Endothelial cell of hepatic sinusoid (primary cell): Measurements from ENCODE around the gene BCAT1.

Experiments
- in situ Hi-C: cut with HindIII; loops from 2 replicates; pipeline ENCODE4 v1.10.0; 2017; ENCODE audit warnings: low sequenced_read_pairs

BCAT1 gene, protein sequence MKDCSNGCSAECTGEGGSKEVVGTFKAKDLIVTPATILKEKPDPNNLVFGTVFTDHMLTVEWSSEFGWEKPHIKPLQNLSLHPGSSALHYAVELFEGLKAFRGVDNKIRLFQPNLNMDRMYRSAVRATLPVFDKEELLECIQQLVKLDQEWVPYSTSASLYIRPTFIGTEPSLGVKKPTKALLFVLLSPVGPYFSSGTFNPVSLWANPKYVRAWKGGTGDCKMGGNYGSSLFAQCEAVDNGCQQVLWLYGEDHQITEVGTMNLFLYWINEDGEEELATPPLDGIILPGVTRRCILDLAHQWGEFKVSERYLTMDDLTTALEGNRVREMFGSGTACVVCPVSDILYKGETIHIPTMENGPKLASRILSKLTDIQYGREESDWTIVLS

DNA sequence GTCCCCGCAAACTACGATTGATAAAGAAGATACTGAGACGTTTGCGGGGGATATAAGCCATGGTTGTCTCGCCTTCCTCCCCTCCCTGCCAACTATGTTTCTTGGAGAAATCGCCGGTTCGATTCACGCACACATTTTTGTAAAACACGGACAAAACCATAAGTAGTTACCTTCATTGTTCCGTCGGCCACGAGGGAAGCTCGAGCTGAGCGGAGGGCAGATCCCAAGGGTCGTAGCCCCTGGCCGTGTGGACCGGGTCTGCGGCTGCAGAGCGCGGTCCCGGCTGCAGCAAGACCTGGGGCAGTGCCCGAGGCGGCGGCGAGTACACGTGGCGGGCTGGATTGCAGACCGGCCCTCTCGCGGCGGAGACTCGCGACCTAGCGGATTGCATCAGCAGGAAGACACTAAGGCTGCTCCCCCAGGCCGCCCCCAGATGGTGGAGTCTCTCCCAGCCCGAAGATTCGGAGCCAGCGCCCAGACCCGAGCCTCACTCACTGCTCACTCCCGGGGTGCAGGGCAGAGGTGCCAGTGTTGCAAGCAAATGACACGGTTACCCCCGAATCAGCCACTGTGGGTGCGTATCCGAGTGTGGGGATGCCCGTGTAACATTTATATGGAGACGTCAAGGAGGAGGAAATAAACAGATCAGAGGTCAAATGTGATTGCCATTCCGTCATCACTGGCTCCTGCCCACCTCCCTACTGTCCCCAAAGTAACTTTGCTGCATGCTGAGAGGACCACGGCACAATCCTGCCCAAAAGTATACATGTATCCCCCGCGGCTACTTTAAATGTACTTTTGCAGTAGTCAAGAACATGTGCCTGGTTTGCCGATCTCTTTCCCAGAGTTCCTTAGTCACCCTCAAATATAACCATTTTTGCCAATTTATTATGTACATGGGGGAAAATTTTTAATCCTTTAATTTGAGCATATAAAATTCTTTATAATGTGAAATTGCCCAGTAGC is at the start of gene BCAT1:
TSS of gene BCAT1 (minus strand) at position 345 of the 966 bp plus-strand sequence. CDS start at position 176, 169 bp downstream.
- in situ Hi-C loops: loop anchor here (5.0 kb wide), 1 partner anchor 37 kb away; no protein-coding TSS in a partner anchor

DNA sequence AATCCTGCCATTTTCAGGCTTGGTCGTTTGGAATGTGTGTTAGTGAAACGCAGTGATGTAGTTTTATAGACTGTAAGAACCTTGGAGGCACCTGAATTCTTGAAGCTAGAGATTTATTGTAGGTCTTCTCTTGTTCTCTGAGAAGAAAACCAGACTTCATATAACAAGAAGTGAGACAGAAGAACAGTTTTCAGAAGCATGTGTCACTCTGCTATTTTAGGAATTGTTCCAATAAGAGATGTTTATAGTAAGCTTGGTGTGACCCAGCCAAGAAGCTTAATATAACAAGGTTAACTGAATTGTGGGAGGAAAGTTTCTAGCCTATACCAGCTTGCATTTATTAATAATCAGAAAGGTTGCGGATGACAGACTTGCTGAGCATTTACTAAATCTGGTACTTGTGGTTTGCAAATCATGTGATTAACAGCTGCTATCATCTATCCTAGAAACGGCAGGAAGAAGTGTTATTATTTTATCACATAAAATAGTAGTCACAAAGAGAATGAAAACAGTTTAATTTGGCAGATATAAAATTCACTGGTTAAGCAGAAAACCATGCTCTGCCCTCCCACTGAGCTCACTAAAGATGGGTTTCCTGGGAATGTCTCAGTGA is 49.2 kb upstream of the BCAT1 start:
- in situ Hi-C loops: loop anchor here (5.0 to 10.0 kb wide), 2 partner anchors 36 to 97 kb away; no protein-coding TSS in a partner anchor

DNA sequence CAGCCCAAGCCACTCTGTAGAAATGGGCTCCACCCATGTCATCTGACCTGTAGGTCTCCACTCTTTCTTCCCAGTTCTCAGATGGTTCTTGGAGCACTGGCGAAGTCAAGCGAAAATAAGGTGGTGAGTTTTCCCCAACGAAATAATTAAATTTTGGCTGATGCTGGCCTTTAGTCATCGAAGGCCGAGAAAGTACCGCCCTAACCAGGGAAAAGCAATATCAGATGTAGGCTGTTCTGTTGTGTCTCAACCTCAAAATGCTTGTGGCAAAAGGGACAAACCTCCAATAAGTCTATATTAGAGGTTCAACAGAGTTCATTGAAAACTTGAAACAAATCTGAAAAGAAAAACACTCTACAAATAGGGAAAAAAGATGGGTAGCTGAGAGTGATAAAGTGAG is 48.6 kb upstream of the BCAT1 start:
- in situ Hi-C loops: loop anchor here (5.0 to 10.0 kb wide), 2 partner anchors 35 to 97 kb away; no protein-coding TSS in a partner anchor

DNA sequence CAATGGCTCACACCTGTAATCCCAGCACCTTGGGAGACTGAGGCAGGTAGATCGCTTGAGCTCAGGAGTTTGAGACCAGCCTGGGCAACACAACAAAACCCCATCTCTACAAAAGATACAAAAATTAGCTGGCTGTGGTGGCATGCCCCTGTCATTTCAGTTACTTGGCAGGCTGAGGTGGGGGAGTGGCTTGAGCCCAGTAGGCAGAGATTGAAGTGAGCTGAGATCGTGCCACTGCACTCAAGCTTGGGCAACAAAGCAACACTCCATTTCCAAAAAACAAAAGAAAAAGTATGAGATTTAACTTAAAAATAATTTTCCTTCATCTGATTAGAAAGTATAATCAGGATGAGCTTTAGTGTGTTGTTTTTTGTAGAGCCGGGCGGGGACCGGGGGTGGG is 47.9 kb upstream of the BCAT1 start:
- in situ Hi-C loops: loop anchor here (5.0 to 10.0 kb wide), 2 partner anchors 35 to 98 kb away; no protein-coding TSS in a partner anchor

DNA sequence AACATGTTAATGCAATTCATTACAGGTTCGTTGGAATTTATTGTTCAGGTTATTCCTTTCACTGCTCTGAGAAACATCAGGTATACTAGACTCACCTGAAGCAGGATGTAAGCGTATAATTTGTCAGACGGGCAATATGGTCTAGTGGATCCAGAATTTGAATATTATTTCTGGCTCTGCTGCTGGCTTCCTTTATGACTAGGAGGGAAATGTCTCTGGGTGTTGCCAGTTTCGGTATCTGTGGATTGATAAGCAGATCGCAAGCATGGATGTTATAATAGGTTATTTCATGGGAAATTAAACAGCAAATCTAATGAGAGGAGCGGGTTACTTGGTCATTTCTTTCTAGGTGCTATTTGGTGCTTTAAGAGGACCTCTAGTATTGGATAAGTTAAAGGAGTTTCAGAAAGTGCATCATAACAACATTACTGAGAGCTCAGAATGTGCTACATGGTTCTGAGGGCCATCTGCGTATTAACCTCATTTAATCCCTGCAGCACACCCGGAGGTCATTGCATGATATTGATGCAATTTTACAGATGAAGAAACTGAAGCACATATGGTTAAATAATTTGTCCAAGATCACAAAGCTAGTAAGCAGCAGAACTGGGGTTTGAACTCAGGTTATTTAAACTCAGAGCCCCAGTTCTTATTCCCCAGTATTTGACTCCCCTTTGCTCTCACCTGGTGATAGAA is 47.3 kb upstream of the BCAT1 start:
- in situ Hi-C loops: loop anchor here (5.0 to 10.0 kb wide), 2 partner anchors 34 to 99 kb away; no protein-coding TSS in a partner anchor

DNA sequence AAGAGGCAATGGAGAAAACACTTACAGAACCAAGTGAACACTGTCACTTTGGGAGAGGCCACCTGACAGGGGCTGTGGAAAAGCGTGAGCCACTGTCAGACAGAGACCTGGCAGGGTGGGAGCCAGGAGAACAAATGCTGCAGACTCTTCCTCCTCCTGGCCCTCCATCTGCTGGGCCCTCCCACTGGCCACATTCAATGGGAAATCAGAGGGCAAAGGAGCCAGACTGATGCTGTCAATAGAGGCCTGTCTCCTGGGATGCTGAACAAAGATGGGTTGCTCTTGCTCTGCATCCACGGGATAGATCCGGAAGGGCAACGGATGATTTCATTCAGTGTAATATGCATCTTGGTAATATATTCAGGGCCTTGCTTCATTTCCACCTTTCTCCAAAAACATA is 44.9 kb upstream of the BCAT1 start:
- in situ Hi-C loops: loop anchor here (10.0 kb wide), 1 partner anchor 101 kb away; no protein-coding TSS in a partner anchor

DNA sequence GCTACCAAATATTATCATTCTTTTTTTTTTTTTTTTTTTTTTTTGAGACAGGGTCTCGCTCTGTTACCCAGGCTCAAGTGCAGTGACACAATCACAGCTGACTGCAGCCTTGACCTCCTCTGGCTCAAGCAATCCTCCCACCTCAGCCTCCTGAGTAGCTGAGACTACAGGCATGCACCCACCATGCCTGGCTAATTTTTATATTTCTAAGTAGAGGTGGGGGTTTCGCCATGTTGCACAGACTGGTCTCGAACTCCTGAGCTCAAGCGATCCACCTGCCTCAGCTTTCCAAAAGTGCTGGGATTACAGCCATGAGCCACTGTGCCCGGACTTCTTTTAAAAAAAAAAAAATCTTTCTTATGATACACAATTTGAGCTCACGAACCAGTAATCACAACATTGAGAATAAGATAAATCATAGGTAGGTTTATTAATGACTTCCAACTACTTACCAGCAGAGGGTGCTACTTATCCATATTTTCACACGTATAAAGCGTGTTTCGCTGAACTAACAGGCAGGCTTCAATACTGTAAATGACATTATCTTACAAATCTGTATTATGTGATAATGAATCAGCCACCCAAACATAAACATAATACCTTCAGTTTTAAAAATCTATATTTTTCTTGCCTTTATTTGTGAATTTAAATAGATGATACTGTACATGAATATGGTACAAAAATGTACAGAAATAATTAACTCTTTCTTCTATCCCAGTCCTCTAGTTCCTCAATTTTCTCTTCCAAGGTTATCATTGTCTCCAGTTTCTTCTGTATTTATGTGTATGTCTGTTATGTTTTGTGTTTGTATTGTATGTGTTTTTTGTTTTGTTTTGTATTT is 42.5 kb upstream of the BCAT1 start:
- in situ Hi-C loops: loop anchor here (10.0 kb wide), 1 partner anchor 103 kb away; no protein-coding TSS in a partner anchor

DNA sequence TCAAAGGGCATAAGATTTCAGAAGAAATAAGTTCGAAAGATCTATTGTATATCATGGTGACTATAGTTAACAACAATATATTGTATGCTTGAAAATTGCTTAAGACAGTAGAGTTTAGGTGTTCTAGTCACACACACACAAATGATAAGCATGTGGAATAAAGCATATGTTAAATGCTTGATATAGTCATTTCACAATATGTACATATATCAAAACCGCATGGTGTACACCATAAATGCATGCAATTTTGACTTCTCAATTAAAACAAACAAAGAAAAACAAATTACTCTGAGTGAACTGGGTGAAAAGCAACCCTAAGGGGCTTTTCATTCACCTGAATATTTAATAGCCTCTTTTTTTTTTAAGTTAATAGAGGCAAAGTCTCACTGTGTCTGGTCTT is 40.3 kb upstream of the BCAT1 start:
- in situ Hi-C loops: no loop called here

DNA sequence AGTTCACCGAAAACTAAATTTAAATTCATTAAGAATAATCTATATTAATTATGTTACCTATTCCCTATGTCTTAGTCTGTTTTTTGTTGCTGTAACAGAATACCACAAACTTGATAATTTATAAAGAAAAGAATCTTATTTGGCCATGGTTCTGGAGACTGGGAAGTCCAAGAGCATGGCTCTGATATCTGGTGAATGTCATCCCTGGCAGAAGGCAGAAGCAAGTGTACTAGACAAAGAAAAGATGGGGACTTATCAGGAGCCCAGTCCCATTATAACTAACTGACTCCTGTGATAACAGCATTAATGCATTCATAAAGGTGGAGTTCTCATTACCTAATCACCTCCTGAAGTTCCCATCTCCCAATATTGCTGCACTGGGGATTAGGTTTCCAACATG is 33.3 kb upstream of the BCAT1 start:
- in situ Hi-C loops: no loop called here

DNA sequence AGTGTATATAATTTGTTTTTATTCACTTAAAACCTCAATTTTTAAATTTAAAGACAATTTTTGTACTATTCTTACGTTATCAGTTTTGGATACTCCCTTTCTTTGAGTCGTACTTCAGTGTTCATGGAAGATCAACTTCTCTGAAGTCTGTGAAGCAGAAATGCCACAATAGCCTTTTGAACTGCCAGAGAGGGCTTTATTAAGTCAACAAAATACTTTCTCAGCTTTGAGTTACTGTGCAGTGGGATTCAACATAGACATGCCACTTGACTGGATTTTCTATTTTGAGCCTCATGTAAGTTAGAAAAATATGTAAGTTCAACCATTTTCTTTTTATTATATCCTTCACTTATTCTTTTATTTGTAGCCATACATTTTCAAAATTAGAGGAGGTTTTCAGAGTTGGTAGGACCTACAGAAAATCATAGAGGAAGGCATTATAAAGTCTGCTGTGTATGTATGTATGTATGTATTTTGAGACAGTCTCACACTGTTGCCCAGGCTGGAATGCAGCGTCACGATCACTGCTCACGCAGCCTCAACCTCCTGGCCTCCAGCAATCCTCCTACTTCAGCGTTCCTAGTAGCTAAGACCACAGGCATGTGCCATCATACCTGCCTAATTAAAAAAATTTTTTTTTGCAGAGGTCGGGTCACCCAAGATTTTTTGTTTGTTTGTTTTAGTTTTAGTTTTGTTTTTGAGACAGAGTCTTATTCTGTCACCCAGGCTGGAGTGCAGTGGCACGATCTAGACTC is 31.3 kb upstream of the BCAT1 start:
- in situ Hi-C loops: no loop called here

DNA sequence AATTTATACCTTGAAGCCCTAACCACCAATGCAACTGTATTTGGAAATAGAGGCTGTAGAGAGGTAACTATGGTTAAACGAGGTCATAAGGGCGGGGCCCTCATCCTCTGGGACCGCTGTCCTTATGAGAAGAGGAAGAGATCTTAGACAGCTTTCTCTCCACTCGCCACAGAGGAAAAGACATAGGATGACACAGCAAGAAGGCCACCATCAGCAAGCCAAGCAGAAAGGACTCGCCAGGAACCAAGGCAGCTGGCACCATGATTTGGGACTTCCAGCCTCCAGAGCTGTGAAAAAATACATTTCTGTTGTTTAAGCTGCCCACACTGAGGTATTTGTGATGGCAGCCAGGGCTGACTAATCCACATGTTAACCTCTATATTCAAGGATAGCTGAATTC is 30.4 kb upstream of the BCAT1 start:
- in situ Hi-C loops: no loop called here

DNA sequence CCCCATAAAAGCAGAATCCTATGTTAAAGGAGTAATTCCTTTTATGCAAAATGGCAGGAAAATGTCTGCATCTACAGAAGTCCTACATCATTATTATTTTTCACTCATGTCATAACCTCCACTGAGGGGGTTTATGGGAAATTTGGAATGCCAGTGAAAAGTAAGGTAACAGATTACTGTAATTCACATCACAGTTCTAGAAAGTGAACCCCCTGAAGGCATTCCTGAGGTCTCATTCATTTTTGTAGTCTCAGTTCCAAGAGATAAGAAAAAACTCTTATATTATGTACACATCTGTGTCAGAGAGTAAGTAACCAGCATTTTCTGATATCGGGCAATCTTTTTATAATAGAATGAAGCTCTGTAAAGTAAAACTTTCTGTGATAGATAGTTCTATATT is 28.8 kb upstream of the BCAT1 start:
- in situ Hi-C loops: no loop called here

DNA sequence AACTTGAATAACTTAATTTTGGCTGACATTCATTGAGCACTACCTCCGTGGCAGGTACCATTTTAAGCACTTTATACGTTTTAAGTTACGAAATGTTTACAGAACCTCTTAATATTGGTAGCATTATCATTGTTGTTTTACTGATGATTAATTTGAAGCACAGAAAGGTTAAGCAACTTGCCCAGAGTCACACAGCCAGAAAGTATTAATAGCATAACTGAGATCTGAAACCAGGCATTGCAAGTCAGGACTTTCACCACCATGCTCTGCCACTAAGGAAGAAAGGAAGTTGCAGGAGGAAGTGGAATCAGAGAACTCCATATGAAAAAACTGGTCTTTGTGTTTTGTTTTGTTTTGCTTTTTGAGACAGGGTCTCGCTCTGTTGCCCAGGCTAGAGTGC is 28.2 kb upstream of the BCAT1 start:
- in situ Hi-C loops: no loop called here

DNA sequence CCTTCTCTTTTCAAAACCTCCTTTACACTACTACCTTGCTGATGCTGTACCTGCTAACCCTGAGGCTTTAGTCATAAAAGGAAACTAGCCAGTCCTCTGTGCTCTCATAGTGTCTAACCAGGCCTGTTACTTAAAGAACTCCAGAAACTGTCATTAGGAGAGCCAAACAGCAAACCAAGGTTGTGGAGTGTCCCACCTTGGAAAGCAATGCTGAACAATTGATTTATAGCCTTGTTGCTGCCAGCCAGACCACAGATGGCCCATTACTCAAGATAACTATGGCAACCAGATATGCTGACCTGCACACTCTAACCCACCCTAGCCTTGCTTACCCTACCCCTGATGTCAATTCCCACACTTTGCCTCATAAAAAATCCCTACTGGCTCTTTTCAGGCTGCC is 26.5 kb upstream of the BCAT1 start:
- in situ Hi-C loops: no loop called here

DNA sequence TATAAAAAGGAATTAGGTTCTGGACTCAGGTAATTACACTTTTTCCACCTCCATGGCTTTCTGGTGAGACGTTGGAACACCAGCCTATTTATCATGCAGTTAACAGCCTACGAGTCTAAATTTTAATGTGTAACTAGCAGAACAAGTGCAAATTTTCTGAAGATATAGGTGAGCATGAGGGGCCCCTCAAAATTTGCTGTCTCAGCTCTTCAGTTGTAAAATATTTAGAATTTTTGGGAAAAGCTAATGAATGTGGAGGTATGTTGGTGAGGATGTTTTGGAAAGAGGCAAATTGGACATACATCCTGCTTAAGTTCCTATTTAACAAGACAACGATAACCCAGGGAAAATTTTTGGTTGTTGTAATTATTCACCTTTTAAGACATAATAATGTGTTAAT is 25.3 kb upstream of the BCAT1 start:
- in situ Hi-C loops: no loop called here

DNA sequence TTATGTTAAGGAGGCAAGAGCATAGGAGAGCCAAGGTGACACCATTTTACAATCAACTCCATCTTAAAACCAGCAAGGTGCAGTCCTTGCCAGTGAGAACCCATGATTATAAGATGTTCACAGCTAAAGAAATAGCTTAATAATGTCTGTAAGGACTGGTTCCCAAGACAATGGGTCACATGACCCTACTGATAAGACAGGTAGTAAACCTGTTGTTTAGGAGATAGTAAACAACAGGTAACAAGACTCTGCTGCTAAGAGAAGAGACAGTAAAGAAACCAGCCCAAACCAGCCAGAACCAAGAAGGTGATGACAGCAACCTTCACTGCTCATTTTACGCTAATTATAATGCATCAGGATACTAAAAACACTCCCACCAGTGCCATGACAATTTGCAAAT is 23.2 kb upstream of the BCAT1 start:
- in situ Hi-C loops: no loop called here

DNA sequence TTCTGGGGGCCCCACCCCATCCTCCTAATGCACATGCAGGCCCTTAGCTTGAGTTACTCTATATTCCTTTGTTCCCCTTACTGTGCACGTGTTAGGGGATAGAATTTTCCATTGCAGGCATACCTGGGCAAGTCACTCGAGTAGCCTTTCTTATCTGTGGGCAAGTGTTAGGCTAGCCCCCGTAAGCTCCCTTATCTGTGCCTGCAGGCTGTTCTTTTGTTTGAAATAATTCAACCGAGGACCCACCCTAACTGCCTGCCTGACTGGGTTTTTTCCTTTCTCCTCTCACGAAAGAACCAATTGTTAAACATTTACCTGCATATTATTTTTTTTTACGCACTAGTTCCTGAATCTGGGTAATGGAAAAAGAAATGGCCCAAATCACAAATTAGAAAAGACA is 21.3 kb upstream of the BCAT1 start:
- in situ Hi-C loops: no loop called here

DNA sequence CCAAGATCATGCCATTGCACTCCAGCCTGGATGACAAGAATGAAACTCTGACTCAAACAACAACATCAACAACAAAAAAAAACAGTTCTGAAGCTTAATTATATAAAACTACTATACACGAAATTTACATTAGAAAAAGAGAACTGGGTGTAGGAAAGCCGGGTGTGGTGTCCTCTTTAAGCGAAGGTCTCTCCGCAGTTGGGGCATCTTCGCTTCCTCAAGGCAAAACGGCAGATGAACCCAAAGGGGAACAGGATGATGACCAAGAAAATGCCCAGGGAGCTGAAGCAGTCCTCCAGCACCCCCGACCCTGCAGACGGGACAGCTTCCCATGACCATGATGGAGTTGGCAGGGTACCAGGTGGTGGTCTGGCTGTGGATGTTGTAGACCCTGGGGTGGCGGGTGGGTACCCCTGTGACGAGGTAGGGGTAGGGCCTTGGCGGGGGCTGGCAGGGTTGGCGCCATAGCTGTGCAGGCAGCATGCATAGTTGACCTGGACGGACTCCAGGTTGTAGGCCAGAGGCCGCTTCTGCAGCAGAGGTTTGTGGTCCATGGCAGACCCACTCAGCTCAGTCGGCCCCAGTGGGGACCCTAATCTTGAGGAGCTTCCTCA is 18.2 kb upstream of the BCAT1 start:
- in situ Hi-C loops: no loop called here
